HG03571 (cell line): ENCODE results near the gene SNX9.
"Not testable (repeated sequence)": the region's sequence is repeated elsewhere in the genome, so short reads cannot be mapped to it uniquely, and the experiment has no call there.

ENCODE experiments used
- ATAC-seq: cut with Tn5 transposase; IDR thresholded peaks from one replicate; pipeline ENCODE4 v1.9.1; 2021; ENCODE audit not compliant: unreplicated experiment

The SNX9 gene

DNA sequence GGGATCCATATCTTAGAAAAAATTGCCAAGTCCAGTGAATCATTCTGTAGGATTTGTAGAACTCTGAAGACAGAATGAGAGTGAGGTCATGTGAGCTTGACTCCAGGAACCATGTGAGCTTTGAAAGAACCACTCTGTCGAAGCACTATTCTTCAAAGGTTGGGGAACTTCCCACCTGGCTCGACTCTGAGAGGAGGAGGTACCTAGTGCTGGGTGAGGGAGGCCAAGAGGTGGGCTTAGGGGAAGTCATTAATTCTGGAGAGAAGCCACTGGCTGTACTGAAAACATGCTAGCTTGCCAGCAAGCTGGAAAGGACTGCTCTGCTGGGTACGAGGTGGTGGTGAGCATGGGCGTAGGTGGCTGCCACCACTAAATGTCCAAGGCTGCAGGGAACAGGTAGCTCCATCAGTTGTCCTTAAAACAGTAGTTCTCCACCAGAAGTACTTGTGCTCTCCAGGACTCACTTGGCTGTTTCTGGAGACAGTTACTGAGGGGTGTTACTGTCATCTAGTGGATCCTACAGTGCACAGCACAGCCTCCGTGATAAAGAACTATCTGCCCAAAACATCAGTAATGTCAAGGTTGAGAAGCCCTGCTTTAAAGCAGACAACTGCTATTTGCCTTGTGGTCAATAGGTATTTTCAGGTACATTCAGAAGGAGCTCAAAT, 124.0 kb downstream of the SNX9 start:
- no peak for ATAC-seq

DNA sequence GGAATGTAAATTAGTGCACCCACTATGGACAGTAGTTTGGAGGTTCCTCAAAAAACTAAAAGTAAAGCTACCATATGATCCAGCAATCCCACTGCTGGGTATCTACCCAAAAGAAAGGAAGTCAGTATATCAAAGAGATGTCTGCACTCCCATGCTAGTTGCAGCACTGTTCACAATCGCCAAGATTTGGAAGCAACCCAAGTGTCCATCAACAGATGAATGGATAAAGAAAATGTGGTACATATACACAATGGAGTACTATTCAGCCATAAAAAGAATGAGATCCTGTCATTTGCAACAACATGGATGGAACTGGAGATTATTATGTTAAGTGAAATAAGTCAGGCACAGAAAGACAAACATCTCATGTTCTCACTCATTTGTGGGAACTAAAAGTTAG, 127.9 kb downstream of the SNX9 start:
- not testable (repeated sequence) for ATAC-seq

DNA sequence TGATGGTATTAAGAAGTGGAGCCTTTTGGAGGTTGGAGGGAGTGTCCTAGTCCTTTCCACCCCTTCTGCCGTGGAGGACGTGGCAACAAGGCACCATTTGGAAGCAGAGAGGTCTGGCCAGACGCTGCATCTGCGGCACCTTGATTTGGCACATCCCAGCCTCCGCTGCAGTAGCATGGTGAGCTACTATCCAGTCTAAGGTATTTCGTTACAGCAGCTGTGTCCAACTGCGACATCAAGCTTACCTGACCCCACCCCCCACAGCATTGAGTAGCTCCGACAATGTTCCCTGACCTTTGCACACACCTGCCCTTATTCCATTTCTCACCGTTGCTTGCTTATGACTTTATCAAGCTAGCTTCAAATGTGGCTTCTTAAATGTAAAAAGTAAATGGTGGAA, 128.8 kb downstream of the SNX9 start:
- ATAC-seq: no peak

DNA sequence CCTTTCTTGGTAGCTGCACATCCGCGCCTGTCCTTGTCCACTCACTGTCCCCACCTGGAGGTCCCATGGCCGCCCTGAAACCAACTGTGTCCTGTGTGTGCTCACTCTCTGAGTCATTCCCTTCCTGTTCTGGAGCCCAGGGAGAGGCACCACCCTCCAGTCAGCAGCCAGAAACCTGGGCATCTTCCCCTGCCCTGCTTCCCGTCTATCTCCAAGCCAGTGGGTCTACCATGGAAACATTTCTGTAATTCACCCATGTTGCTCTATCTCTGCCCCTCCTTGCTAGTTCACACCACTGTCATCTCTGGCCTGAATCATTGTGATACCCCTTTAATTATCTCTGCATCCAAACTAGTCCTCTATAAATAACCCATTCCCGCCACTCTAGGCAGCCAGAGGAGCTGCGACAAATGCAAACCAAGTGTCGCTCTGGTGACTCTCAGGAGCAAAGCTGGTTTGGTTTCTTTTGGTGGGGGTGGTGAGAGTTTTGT, 129.9 kb downstream of the SNX9 start:
- ATAC-seq: no peak

- no peak for ATAC-seq
These were observed 130.6 kb downstream of the SNX9 start for GRCh38 chr6:157953580-157954091.

GRCh38 chr6:157954150-157955117, 131.4 kb downstream of the SNX9 start:
- ATAC-seq: no peak

DNA sequence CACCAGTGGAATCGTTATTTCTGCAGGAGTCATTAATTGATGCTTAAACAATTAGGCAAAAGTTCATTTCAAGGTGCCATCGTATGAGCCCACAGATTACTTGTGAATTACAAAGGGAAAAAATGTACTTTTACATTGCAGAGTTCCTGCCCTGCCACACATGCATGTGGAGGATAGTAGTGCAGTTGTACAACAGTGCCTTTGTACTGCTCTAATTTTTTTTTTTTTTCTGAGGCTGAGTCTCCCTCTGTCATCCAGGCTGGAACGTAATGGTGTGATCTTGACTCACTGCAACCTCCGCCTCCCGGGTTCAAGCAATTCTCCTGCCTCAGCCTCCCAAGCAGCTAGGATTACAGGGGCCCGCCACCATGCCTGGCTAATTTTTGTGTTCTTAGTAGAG, 132.6 kb downstream of the SNX9 start:
- no peak for ATAC-seq

DNA sequence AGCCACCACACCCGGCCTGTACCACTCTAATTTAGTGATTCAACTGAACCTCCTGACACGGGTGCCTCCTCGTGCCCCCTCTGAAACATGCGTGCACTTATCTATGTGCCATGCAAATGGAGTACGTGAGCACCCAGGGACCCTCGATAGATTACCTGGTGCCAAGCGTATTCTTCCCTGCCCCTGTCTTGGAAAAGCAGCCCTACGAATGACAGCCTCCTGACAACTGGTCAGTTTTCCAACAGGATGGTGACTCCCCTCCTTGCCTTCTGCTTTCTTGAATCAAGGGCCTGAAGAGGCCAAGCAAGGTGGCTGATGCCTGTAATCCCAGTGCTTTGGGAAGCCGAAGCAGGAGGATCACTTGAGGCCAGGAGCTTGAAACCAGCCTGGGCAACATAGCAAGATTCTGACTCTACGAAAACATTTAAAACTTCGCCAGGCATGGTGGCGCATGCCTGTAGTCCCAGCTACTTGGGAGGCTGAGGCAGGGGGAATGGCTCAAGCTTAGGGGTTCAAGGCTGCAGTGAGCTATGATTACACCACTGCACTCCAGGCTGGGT, 133.2 kb downstream of the SNX9 start:
- no peak for ATAC-seq

DNA sequence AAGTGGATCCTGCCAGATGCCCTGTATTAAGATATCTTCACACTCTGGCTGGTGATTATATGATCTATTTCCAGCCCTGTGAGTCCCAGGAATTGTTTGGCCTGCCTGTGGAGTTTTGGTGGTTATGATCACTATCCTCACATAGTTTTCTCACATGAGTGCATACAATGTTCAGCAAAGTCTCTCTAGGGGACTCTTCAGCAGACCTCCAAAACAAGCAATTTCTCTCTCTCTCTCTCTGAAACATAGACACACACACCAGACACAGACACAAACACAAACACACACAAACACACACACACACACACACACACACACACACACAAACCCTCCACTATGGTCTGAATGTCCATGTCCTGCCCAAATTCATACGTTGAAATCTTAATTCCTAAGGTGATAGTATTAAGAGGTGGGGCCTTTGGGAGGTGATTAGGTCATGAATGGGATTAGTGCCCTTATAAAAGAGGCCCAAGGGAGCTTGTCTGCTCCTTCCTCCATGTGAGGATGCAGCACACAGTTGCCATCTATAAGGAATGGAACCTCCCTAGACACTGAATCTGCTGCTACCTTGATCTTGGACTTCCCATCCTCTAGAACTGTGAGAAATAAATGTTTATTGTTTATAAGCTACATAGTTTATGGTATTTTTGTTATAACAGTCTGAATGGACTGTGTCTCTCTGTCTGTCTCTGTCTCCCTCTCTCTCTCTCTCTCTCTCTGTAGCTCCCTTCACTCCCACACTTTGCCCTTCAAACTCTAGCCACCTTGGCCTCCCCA, 136.6 kb downstream of the SNX9 start:
- ATAC-seq: no peak

- no peak for ATAC-seq
These were observed 138.2 kb downstream of the SNX9 start for GRCh38 chr6:157961153-157961831.

DNA sequence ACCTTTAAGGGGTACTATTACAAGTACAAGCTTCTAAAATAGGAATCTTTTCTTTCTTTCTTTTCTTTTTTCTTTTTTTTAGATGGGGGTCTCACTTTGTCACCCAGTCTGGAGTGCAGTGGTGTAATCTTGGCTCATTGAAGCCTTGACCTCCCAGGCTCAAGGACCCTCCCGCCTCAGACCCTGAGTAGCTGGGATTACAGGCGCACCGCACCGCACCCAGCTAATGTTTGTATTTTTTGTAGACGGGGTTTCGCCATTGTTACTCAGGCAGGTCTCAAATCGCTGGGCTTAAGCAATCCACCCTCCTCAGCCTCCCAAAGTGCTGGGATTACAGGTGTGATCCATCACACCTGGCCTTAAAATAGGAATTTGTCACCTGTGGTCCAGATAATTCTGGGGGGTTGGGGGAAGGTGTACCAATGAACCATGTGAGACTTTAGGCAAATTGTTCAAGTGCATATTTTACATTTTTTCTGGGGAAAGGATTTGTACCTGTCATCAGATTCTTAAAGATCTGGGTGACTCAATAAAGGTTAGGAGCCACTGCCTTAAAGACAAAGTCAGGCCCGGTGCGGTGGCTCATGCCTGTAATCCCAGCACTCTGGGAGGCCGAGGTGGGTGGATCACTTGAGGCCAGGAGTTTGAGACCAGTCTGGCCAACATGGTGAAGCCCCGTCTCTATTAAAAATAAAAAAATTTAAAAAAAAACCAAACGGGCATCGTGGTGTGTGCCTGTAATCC, 139.0 kb downstream of the SNX9 start:
- no peak for ATAC-seq

DNA sequence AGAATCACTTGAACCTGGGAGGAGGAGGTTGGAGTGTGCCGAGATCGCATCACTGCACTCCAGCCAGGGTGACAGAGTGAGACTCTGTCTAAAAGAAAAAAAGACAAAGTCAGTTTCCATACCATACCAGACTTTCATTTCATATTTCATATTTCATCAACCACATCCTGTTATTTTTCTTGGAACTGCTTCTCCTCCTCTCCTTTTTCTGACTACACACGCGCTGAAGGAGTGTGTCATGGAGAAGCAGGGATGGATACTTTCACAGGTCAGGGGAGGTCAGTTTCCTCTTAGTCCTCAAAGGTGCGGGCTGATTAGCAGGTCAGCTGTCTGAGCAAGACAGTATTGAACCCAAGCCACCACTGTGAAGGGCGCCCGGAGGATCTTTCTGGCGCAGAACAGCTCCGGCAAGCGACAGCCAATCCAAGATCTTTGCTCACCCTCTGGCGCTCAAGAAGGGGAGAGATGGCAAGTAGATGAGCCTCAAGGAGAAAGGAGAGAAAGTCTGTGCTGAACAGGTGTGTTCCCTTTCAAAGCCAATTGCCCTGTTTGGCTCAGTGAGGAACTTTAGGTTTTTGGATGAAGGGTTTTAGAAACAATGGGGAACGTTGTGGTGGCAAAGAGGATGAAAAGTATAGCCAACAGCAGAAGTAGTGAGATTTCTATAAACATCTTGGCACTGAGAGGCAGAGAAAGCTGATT, 139.7 kb downstream of the SNX9 start:
- ATAC-seq: no peak

DNA sequence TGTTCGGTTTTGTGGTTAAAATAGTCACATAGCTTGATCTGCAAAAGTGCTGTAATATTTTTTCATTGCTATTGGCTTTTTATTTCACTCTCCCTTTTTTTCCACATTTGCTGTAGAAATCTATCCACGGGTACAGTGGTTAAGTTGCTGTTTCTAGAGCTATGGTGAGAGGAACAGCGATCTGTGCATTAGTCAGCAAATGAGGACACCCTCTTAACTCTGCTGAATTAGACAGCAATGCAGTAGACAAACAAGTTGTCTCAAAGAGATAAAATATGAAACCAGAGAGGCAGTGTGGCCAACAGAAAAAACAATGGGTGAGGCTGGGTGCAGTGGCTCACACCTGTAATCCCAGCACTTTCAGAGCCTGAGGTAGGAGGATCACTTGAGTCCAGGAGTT, 141.1 kb downstream of the SNX9 start:
- ATAC-seq: no peak

DNA sequence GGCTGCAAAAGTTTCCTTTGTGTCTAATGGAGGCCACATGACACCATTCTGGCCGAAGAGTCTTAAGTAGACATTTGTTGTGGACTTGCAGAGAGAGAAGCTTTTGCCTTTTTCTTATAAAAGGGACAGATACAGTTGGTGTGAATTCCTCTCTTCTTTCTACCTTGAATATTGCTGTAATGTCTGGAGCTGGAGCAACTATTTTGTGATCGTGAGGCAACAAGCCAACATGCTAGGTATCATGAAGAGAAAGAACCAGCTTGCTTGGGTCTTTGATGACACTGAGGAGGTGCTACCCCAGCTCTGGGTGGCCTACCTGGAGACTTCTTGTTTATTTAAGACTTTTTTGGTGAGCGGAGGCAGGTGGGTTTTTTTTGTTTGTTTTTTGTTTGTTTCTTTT, 142.3 kb downstream of the SNX9 start:
- ATAC-seq: no peak

GRCh38 chr6:157966589-157966977, 143.5 kb downstream of the SNX9 start:
- no peak for ATAC-seq

- no peak for ATAC-seq
These were observed 144.0 kb downstream of the SNX9 start for GRCh38 chr6:157967020-157967419.

DNA sequence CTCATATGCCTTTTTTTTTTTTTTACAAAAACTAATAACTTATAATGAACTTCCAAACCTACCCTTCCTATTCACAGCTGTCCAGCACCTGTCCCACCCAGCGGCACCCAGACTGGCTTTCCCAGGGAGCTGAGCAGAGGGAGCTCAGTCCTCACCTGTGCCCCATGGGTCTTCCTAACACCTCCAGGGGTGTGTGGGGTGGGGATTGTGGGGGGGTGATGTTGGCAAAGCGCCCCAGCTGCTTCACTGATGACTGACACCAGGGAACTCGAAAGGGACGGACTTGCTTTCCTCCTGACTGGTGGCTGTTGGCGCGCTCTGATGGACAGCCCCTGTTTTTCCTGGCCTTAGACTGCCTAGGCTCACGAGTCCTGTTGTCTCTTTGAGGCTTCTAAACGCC, 144.4 kb downstream of the SNX9 start:
- ATAC-seq: no peak

DNA sequence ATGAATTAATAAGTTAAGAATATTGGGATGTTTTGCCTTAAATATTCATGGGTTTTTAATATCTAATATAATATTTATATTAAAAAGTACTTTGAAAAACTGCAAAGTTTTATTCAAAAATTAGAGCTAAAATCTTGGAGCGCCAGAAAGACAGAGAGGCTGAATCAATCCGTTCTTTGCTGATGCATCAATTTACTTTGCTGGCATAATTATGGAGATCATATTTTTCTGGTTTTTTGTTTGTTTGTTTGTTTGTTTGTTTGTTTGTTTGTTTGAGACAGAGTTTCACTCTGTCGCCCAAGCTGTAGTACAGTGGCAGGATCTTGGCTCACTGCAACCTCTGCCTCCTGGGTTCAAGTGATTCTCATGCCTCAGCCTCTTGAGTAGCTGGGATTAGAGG, 149.1 kb downstream of the SNX9 start:
- not testable (repeated sequence) for ATAC-seq

DNA sequence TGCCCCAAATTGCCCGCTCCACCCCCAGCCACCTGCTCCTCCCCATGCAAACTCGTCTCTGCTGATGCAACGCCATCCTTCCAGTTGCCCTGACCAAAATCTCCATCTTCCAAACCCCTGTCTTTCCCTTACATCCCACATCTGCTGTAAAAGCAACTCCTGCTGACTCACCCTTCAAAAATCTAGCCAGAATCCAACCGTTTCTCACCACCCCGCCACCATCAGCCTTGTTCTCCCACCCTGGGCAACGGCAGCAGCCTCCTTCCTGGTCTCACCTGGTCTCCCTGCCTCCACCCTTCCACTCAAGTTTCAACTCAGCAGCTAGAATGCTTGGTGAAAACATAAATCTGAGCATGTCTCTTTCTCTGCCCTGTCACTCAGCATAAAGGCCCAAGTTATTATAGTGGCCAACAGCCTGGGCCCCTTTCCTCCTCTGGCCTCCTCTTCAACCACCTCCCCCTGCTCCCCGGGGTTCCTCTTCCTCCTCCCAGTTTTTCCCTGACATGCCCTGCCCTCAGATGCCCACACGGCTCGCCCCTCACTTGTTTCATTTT, 151.4 kb downstream of the SNX9 start:
- ATAC-seq: no peak
